GM20000 (cell line): ENCODE measurements around the gene LARGE1.
"Not testable (repeated sequence)": the region's sequence is repeated elsewhere in the genome, so short reads cannot be mapped to it uniquely, and the experiment has no call there.

Experiments used
- DNase-seq: peaks from one replicate; pipeline ENCODE4 v3.0.0; 2012; ENCODE audit warnings: low spot score
- TF ChIP-seq, protein P1 (sequence below): IDR thresholded peaks from 2 replicates; pipeline ENCODE4 v1.5.1; 2012; ENCODE audit warnings: mild to moderate bottlenecking, control low read depth; ENCODE audit errors: extremely low read depth, missing control alignments

The LARGE1 gene

DNA sequence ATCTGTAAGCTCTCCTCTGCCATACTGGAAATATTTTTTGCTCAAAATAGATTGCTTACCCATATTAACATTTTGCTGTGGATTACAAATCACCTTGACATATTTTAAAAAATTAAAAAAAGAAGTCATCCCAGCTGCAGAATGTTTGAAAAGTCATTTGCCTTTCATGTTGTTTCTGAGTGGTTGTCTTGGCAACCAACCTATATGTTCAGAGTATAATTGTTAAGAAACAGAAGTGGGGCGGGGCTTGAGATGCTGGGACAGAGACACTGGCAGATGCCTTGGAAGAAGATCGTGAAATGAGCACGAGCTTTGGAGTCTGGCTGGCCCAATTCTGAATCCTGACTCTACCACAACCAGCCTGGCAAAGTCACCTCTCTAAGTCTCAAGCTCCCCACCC is 348.2 kb downstream of the LARGE1 start:
- no peak for DNase-seq

GRCh38 chr22:33570110-33570509 is 350.2 kb downstream of the LARGE1 start:
- TF ChIP-seq, protein P1, sequence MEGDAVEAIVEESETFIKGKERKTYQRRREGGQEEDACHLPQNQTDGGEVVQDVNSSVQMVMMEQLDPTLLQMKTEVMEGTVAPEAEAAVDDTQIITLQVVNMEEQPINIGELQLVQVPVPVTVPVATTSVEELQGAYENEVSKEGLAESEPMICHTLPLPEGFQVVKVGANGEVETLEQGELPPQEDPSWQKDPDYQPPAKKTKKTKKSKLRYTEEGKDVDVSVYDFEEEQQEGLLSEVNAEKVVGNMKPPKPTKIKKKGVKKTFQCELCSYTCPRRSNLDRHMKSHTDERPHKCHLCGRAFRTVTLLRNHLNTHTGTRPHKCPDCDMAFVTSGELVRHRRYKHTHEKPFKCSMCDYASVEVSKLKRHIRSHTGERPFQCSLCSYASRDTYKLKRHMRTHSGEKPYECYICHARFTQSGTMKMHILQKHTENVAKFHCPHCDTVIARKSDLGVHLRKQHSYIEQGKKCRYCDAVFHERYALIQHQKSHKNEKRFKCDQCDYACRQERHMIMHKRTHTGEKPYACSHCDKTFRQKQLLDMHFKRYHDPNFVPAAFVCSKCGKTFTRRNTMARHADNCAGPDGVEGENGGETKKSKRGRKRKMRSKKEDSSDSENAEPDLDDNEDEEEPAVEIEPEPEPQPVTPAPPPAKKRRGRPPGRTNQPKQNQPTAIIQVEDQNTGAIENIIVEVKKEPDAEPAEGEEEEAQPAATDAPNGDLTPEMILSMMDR: no peak
- no peak for DNase-seq

More for the DNA sequence above, 348.2 kb downstream of the LARGE1 start:
- TF ChIP-seq, protein P1: no peak

DNA sequence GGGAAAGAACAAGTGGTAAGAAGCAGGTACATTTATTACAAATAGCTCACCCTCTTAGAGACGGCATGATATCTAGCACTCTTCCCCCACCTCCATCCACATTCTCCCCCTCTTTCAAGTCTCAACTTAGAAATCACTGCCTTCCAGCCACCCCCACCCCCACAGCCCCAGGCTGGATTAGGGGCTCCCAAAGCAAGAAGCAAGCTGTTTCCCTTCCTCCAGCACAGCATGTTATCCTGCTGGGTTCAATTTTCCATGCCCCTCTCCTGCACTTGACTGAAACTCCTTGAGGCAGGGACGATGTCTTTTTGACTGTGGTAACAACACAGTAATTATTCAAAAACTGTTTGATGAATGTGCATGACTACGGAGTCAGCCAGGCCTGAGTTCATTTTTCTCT is 350.7 kb downstream of the LARGE1 start:
- TF ChIP-seq, protein P1: no peak

DNA sequence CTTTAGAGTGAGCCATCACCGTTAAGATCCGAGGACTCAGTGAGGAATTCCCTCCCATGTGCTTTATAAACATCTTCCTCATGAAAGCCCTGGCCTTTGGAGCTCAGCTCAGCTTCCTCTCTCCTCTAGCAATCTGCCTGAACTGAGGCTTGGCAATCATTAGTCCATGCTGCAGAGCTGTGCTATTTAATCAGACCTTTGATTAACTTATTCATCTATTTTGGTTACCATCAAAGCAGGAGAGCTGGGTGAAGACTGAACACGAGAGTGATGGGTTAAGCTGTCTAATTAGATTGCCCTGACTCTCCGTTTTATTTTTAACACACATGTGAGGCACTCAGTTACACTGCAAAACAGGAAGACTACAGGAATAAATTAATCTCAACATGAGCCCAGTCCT is 351.3 kb downstream of the LARGE1 start:
- DNase-seq: no peak
- TF ChIP-seq, protein P1: no peak

More for the DNA sequence above, 350.7 kb downstream of the LARGE1 start:
- no peak for DNase-seq

- DNase-seq: not testable (repeated sequence)
Measured at GRCh38 chr22:33566495-33566894, 353.8 kb downstream of the LARGE1 start.

GRCh38 chr22:33565580-33565995 is 354.7 kb downstream of the LARGE1 start:
- TF ChIP-seq, protein P1: no peak
- DNase-seq: no peak

GRCh38 chr22:33564683-33565082 is 355.6 kb downstream of the LARGE1 start:
- TF ChIP-seq, protein P1: no peak
- DNase-seq: no peak

DNA sequence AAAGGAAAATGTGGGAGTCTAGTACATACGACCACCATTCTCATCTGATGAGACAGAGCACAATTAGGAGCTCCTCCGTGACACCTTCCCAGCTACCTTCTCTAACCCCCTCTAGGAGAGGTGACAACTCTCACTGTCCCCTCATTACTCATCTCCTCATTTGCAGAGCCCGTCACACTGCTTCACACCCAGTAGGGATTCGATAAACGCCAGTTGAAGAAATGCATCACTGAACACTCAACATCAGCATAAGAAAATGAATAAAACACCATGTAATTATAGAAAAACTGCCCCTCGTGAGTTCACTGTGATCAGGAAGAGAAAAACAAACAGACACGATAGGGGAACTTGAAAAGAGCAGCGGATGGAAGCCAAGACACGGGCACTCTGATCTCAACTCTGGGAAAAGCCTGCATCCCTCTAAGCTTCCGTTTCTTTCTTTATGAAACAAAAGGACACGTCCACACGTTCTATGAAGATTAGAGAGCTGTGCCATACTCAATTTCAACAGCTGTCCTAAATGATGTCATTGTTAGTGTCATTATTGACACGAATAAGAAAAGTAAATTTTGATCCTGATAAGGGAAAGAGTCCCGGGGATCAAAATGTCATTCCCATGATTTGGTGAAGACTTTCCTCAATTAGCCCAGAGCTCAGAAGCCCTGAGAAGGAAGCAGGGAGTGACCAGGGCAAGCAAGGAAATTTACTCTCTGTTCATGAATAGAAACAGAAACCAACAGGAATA is 356.9 kb downstream of the LARGE1 start:
- DNase-seq: no peak
- TF ChIP-seq, protein P1: no peak
